Neural cell (in vitro differentiated cells): ENCODE data around the gene VPS13C. TPM values are rescaled to one million over a fixed set of nuclear protein-coding genes. Genes with fewer than 3 reads are reported as not detected.

Experiments used
- H2AFZ ChIP-seq: fragments of 200-600, 300-800 bp; sonication (generic), shearing (Covaris generic); 2 replicates; pipeline ENCODE4 v1.6.0; 2014; ENCODE audit warnings: low read depth, mild to moderate bottlenecking, antibody characterized with exemption, low read length, moderate library complexity
- H3F3A ChIP-seq: fragments of 200-600 bp; shearing (Covaris generic); 2 replicates; pipeline ENCODE4 v1.6.1; 2016; ENCODE audit warnings: mild to moderate bottlenecking, moderate library complexity, mixed read lengths, antibody characterized with exemption, low read length; ENCODE audit not compliant: insufficient read depth, poor library complexity, severe bottlenecking
- H3K27ac ChIP-seq: fragments of 200-600, 300-800 bp; sonication (generic), shearing (Covaris generic); 2 replicates; pipeline ENCODE4 v1.5.1; 2014; ENCODE audit warnings: mild to moderate bottlenecking, low read length, moderate library complexity
- H3K27me3 ChIP-seq: fragments of 300-800, 200-600 bp; sonication (generic), shearing (Covaris generic); 2 replicates; pipeline ENCODE4 v1.6.0; 2014; ENCODE audit warnings: mild to moderate bottlenecking, low read depth, low read length, moderate library complexity; ENCODE audit not compliant: insufficient read depth
- H3K36me3 ChIP-seq: fragments of 300-800, 200-600 bp; sonication (generic), shearing (Covaris generic); 2 replicates; pipeline ENCODE4 v1.5.1; 2014; ENCODE audit warnings: mild to moderate bottlenecking, antibody characterized with exemption, low read length, moderate library complexity; ENCODE audit not compliant: insufficient read depth
- H3K4me2 ChIP-seq: fragments of 300-800, 200-600 bp; sonication (generic), shearing (Covaris generic); 2 replicates; pipeline ENCODE4 v1.6.0; 2014; ENCODE audit warnings: mild to moderate bottlenecking, low read length
- H3K4me3 ChIP-seq: fragments of 300-800, 200-600 bp; sonication (generic), shearing (Covaris generic); 2 replicates; pipeline ENCODE4 v1.5.1; 2014; ENCODE audit warnings: mild to moderate bottlenecking, low read length, moderate library complexity
- H3K79me2 ChIP-seq: fragments of 200-600 bp; shearing (Covaris generic); replicated peaks from 2 replicates; pipeline ENCODE4 v1.6.0; 2014; ENCODE audit warnings: mild to moderate bottlenecking, low read length, moderate library complexity; ENCODE audit not compliant: insufficient read depth
- H3K9ac ChIP-seq: fragments of 300-800, 200-600 bp; sonication (generic), shearing (Covaris generic); 2 replicates; pipeline ENCODE4 v1.6.1; 2016; ENCODE audit warnings: mild to moderate bottlenecking, low read length, mixed read lengths
- H3K9me2 ChIP-seq: fragments of 200-600 bp; shearing (Covaris generic); 2 replicates; pipeline ENCODE4 v1.6.1; 2016; ENCODE audit warnings: mild to moderate bottlenecking, low read length, mixed read lengths; ENCODE audit not compliant: insufficient read depth
- H3K9me3 ChIP-seq: fragments of 200-600, 300-800 bp; sonication (generic), shearing (Covaris generic); 2 replicates; pipeline ENCODE4 v1.6.1; 2016; ENCODE audit warnings: mild to moderate bottlenecking, mixed run types, low read length, moderate library complexity, mixed read lengths
- H4K20me1 ChIP-seq: fragments of 200-600 bp; shearing (Covaris generic); 2 replicates; pipeline ENCODE4 v1.6.1; 2016; ENCODE audit warnings: mild to moderate bottlenecking, mixed run types; ENCODE audit not compliant: insufficient read depth
- EP300 ChIP-seq: fragments of 450-650 bp; conservative IDR thresholded peaks from 2 replicates; pipeline ENCODE4 v1.6.1; 2014; ENCODE audit warnings: antibody characterized with exemption, mild to moderate bottlenecking, moderate library complexity; ENCODE audit not compliant: poor library complexity, severe bottlenecking
- EZH2 ChIP-seq: fragments of 200-600, 300-800 bp; shearing (Covaris generic), sonication (generic); IDR thresholded peaks from 2 replicates; pipeline ENCODE4 v1.6.1; 2014; ENCODE audit warnings: antibody characterized with exemption, low read length, borderline replicate concordance, mild to moderate bottlenecking; ENCODE audit not compliant: insufficient read depth, poor library complexity, severe bottlenecking
- MXI1 ChIP-seq: fragments of 450-650 bp; conservative IDR thresholded peaks from 2 replicates; pipeline ENCODE4 v1.6.1; 2014; ENCODE audit warnings: antibody characterized with exemption, mild to moderate bottlenecking; ENCODE audit not compliant: poor library complexity, severe bottlenecking
- POLR2AphosphoS5 ChIP-seq: IDR thresholded peaks from 2 replicates; pipeline ENCODE4 v1.6.1; 2012
- RAD21 ChIP-seq: fragments of 450-650 bp; conservative IDR thresholded peaks from 2 replicates; pipeline ENCODE4 v1.6.1; 2014; ENCODE audit warnings: antibody characterized with exemption, mild to moderate bottlenecking, moderate library complexity
- SMC3 ChIP-seq: fragments of 450-650 bp; conservative IDR thresholded peaks from 2 replicates; pipeline ENCODE4 v1.6.1; 2014; ENCODE audit warnings: antibody characterized with exemption, mild to moderate bottlenecking, moderate library complexity; ENCODE audit not compliant: poor library complexity
- TAF1 ChIP-seq: IDR thresholded peaks from 2 replicates; pipeline ENCODE4 v1.6.1; 2012; ENCODE audit warnings: low read depth
- polyA plus RNA-seq: library from polyadenylated mRNA; depleted of rRNA; stranded (reverse); fragments of >200 nt; gene quantifications from 2 replicates; pipeline ENCODE4 v1.2.3, GENCODE V29; 2014
- TF ChIP-seq, protein P1 (sequence below): IDR thresholded peaks from 2 replicates; pipeline ENCODE4 v1.6.1; 2012; ENCODE audit warnings: borderline replicate concordance
- TF ChIP-seq, protein P2 (sequence below): fragments of 450-650 bp; IDR thresholded peaks from 2 replicates; pipeline ENCODE4 v1.5.1; 2014; ENCODE audit warnings: antibody characterized with exemption, mild to moderate bottlenecking, moderate library complexity; ENCODE audit not compliant: poor library complexity, severe bottlenecking

Gene VPS13C
- polyA plus RNA-seq, 1 donor from 2014 or later = 92.6 TPM

DNA sequence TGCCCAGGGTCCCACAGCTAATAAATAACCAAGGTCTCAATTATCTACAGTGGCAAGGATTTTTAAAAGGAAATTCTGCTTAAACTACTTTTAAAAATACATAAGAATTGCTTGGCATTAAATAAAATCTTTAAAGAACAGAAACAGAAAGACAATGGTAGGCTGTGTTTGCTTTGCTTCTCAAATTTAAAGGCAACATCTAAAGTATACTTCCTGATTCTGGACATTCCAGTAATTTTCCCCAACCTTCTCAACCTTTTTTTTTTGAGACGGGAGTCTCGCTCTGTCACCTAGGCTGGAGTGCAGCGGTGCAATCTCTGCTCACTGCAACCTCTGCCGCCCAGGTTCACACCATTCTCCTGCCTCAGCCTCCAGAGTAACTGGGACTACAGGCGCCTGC, 5.3 kb downstream of the VPS13C start:
- Histone ChIP-seq H2AFZ (no peak overlapping the region), H3K9ac (no peak overlapping the region), H3K9me2 (no peaks in the 10 kb centered on the region), H3K79me2 (peaks cover 25% of the 10 kb centered on the region), H3F3A (no peaks in the 10 kb centered on the region), H3K4me2 (no peak overlapping the region), H3K27me3 (no peaks in the 10 kb centered on the region), H3K4me3 (no peak overlapping the region), H4K20me1 (no peaks in the 10 kb centered on the region), H3K9me3 (no peaks in the 10 kb centered on the region), H3K36me3 (no peaks in the 10 kb centered on the region), H3K27ac (no peak overlapping the region)
- TF ChIP-seq, protein P1, sequence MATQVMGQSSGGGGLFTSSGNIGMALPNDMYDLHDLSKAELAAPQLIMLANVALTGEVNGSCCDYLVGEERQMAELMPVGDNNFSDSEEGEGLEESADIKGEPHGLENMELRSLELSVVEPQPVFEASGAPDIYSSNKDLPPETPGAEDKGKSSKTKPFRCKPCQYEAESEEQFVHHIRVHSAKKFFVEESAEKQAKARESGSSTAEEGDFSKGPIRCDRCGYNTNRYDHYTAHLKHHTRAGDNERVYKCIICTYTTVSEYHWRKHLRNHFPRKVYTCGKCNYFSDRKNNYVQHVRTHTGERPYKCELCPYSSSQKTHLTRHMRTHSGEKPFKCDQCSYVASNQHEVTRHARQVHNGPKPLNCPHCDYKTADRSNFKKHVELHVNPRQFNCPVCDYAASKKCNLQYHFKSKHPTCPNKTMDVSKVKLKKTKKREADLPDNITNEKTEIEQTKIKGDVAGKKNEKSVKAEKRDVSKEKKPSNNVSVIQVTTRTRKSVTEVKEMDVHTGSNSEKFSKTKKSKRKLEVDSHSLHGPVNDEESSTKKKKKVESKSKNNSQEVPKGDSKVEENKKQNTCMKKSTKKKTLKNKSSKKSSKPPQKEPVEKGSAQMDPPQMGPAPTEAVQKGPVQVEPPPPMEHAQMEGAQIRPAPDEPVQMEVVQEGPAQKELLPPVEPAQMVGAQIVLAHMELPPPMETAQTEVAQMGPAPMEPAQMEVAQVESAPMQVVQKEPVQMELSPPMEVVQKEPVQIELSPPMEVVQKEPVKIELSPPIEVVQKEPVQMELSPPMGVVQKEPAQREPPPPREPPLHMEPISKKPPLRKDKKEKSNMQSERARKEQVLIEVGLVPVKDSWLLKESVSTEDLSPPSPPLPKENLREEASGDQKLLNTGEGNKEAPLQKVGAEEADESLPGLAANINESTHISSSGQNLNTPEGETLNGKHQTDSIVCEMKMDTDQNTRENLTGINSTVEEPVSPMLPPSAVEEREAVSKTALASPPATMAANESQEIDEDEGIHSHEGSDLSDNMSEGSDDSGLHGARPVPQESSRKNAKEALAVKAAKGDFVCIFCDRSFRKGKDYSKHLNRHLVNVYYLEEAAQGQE = no peak
- TF ChIP-seq TAF1 = no peak
- no peak for TF ChIP-seq EP300
- no peak for TF ChIP-seq RAD21

DNA sequence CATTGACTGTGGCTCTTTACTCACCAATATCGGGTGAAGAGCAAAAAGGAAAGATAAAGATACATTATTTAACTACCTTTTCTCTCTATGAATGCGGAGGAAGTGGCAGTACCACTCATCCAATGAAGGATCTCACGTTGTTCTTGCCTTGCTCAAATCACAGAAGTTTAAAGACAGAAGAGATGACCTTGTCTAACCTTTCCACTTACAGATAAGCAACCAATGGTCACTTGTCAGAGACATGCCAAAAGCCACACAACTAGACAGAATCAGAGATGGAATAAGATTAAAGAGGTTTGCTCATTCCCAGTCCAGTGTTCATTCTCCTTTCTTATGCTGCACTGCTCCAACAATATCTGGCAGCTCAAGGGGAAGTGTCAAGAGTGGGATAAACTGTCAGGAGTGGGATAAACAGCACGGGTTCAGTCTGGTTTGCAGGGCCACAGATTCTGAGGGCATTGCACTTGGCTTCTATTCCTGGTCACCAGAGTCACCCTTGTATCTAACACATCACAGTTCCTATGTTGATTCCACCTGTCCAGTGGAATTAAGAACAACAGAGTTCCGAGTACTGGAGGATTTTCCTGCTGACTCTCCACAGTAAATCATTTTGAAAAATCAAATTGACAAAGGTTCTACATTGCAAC, 6.7 kb downstream of the VPS13C start:
- Histone ChIP-seq H2AFZ (no peak overlapping the region), H3K79me2 (peaks cover 16% of the 10 kb centered on the region)

More for the DNA sequence above, 6.7 kb downstream of the VPS13C start:
- TF ChIP-seq, protein P1 = no peak
- TF ChIP-seq SMC3 = no peak
- no peak for TF ChIP-seq EZH2
- no peak for TF ChIP-seq RAD21
- TF ChIP-seq EP300 = no peak
- TF ChIP-seq MXI1 = no peak
- no peak for TF ChIP-seq POLR2AphosphoS5
- TF ChIP-seq, protein P2, sequence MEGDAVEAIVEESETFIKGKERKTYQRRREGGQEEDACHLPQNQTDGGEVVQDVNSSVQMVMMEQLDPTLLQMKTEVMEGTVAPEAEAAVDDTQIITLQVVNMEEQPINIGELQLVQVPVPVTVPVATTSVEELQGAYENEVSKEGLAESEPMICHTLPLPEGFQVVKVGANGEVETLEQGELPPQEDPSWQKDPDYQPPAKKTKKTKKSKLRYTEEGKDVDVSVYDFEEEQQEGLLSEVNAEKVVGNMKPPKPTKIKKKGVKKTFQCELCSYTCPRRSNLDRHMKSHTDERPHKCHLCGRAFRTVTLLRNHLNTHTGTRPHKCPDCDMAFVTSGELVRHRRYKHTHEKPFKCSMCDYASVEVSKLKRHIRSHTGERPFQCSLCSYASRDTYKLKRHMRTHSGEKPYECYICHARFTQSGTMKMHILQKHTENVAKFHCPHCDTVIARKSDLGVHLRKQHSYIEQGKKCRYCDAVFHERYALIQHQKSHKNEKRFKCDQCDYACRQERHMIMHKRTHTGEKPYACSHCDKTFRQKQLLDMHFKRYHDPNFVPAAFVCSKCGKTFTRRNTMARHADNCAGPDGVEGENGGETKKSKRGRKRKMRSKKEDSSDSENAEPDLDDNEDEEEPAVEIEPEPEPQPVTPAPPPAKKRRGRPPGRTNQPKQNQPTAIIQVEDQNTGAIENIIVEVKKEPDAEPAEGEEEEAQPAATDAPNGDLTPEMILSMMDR = no peak
- no peak for TF ChIP-seq TAF1
- H3K27ac ChIP-seq = no peak overlapping the region
- H3K9ac ChIP-seq = no peak overlapping the region
- no peak overlapping the region for H3K4me2 ChIP-seq
- no peak overlapping the region for H3K4me3 ChIP-seq
- no peaks in the 10 kb centered on the region for H3K36me3 ChIP-seq
- H3K27me3 ChIP-seq = no peaks in the 10 kb centered on the region
- H4K20me1 ChIP-seq = no peaks in the 10 kb centered on the region
- no peaks in the 10 kb centered on the region for H3F3A ChIP-seq
- H3K9me2 ChIP-seq = no peaks in the 10 kb centered on the region
- no peaks in the 10 kb centered on the region for H3K9me3 ChIP-seq
